ENCODE data around the gene NUP85. TPM values are rescaled to one million over a fixed set of nuclear protein-coding genes. Genes with fewer than 3 reads are reported as not detected.

Gene NUP85
- total and polyA plus RNA-seq, 2 donors (not counting 3 experiments of a cell fraction or from before 2014, with no cell fraction given): 105 to 120 TPM

DNA sequence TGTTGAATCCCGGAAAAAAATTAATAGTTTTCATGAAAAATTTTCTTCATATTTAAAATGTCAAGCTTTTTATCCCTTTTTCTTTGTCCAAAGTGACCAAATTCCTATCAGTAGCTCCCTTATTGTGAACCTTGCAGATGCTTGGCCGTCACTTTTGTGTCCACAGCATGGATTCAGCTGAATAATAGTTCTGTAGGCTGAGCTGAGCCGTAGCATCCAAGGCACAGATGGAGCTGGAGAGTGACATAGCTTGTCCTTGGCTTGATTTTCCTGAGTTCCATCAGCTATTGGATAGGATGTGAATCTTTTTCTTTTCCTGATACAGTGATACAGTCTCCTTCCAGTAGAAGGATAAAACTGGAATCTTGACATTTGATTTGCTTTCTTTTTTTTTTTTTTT is 3.6 kb downstream of the NUP85 start:
- Histone ChIP-seq H3K36me3 (ENCODE audit: control insufficient read depth in 2 of 2, extremely low read depth in 1 of 2, insufficient read depth in 2 of 2, low read length in 2 of 2) (peaks cover 9 to 10% of the 10 kb centered on the region in 2 experiments), H3K9me3 (replicated peaks; ENCODE audit: control insufficient read depth, insufficient read depth, low read length) (no peaks in the 10 kb centered on the region), H3K27ac (ENCODE audit: insufficient read depth, low read depth, low read length) (no peak overlapping the region), H3K9ac (replicated peaks; ENCODE audit: extremely low read depth, insufficient read depth, low read length) (no peak overlapping the region), H4K20me1 (replicated peaks; ENCODE audit: control insufficient read depth, extremely low read depth, insufficient read depth, low read length) (no peaks in the 10 kb centered on the region), H3K79me2 (ENCODE audit: control insufficient read depth, insufficient read depth, low read length) (peaks cover 31% of the 10 kb centered on the region), H2AFZ (ENCODE audit: low read depth, low read length) (no peak overlapping the region), H3K4me3 (replicated peaks in 1 of 3; ENCODE audit: insufficient read depth in 1 of 3, low read depth in 1 of 3, low read length in 3 of 3) (no peak overlapping the region), H3K4me1 (ENCODE audit: control insufficient read depth, extremely low read depth, insufficient read depth, low read length) (peaks cover 2% of the 10 kb centered on the region), H3K27me3 (ENCODE audit: control insufficient read depth in 2 of 2, insufficient read depth in 2 of 2, low read length in 2 of 2) (no peaks in the 10 kb centered on the region), H3K4me2 (ENCODE audit: insufficient read depth, low read length) (no peak overlapping the region), H3K9me1 (replicated peaks; ENCODE audit: control insufficient read depth, extremely low read depth, insufficient read depth, low read length) (no peaks in the 10 kb centered on the region)
- BruUV-seq (replicated peaks): no TSS peak
- no peak for DNase-seq (ENCODE audit: low read depth, low spot score)
- ChIA-PET CTCF (interaction anchor here (1.0 to 1.7 kb wide), 2 partner anchors 95 to 149 kb away, joined by 4 to 7 read pairs; no protein-coding TSS in a partner anchor), POLR2A (interaction anchor here (0.7 kb wide), 2 partner anchors 11 to 174 kb away, joined by 3 to 5 read pairs; no protein-coding TSS in a partner anchor)
- intact Hi-C loops (cut with micrococcal nuclease) (no loop called here), dilution Hi-C loops (cut with MboI; ENCODE audit: extremely low pct_ligation_motif_present, low sequenced_read_pairs) (no loop called here)
- TF ChIP-seq MAX (IDR thresholded peaks at IDR 0.05; ENCODE audit: insufficient read depth, insufficient read length): no peak
- no peak for FAIRE-seq

DNA sequence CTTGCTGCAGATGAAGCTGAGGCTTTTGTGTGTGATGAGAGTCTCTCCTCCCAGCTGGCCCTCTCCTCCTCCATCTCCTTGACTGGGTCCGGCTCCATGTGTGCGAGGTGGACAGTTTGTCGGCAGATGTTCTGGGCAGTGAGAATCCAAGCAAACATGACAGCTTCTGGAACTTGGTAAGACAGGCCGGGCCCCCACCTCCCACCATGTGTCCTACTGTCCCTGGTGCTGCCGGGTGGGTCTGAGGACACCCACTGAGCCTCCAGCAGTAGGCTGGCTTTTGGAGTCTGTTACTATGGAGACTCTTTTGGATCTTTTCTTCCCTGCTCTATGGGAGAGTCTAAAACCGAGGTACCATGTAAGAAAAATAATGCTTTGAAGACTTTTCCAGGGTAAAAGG is 12.7 kb downstream of the NUP85 start:
- H3K9me3 ChIP-seq (replicated peaks; ENCODE audit: control insufficient read depth, insufficient read depth, low read length): no peaks in the 10 kb centered on the region
- DNase-seq (ENCODE audit: low read depth, low spot score): no peak
- no TSS peak for BruUV-seq (replicated peaks)
- no peaks in the 10 kb centered on the region for H4K20me1 ChIP-seq (replicated peaks; ENCODE audit: control insufficient read depth, extremely low read depth, insufficient read depth, low read length)
- no peak overlapping the region for H2AFZ ChIP-seq (ENCODE audit: low read depth, low read length)
- no peak overlapping the region for H3K27ac ChIP-seq (ENCODE audit: insufficient read depth, low read depth, low read length)
- H3K9ac ChIP-seq (replicated peaks; ENCODE audit: extremely low read depth, insufficient read depth, low read length): no peak overlapping the region
- H3K4me1 ChIP-seq (ENCODE audit: control insufficient read depth, extremely low read depth, insufficient read depth, low read length): no peaks in the 10 kb centered on the region
- H3K4me2 ChIP-seq (ENCODE audit: insufficient read depth, low read length): no peak overlapping the region
- H3K79me2 ChIP-seq (ENCODE audit: control insufficient read depth, insufficient read depth, low read length): no peaks in the 10 kb centered on the region
- TF ChIP-seq POLR2A (IDR thresholded peaks at IDR 0.05; ENCODE audit: low read depth, low read length) (no peak), EZH2 (IDR thresholded peaks at IDR 0.05; ENCODE audit: borderline replicate concordance, low read depth, low read length, severe bottlenecking) (no peak), CTCF (IDR thresholded peaks at IDR 0.05; ENCODE audit: extremely low read depth in 1 of 2, insufficient read depth in 1 of 2, low read depth in 1 of 2, low read length in 2 of 2) (no peak), POLR2AphosphoS5 (IDR thresholded peaks at IDR 0.05; ENCODE audit: insufficient read depth, low read depth, low read length) (no peak), MYC (IDR thresholded peaks at IDR 0.05; ENCODE audit: low read depth, low read length) (no peak), MAX (IDR thresholded peaks at IDR 0.05; ENCODE audit: insufficient read depth, insufficient read length) (no peak), GATA2 (IDR thresholded peaks at IDR 0.05; ENCODE audit: insufficient read depth, insufficient read length, low read depth, low read length) (no peak), JUN (IDR thresholded peaks at IDR 0.05; ENCODE audit: borderline replicate concordance, insufficient read depth, insufficient read length, low read depth) (no peak), FOS (IDR thresholded peaks at IDR 0.05; ENCODE audit: borderline replicate concordance, insufficient read depth, low read length) (no peak)
- H3K27me3 ChIP-seq (ENCODE audit: control insufficient read depth in 2 of 2, insufficient read depth in 2 of 2, low read length in 2 of 2): no peaks in the 10 kb centered on the region
- peaks cover 14 to 36% of the 10 kb centered on the region in 2 experiments for H3K36me3 ChIP-seq (ENCODE audit: control insufficient read depth in 2 of 2, extremely low read depth in 1 of 2, insufficient read depth in 2 of 2, low read length in 2 of 2)
- POLR2A ChIA-PET: no interaction called here
- no peak for FAIRE-seq
- intact Hi-C loops (cut with micrococcal nuclease) (no loop called here), dilution Hi-C loops (cut with MboI; ENCODE audit: extremely low pct_ligation_motif_present, low sequenced_read_pairs) (no loop called here)
- H3K4me3 ChIP-seq (replicated peaks in 1 of 3; ENCODE audit: insufficient read depth in 1 of 3, low read depth in 1 of 3, low read length in 3 of 3): no peak overlapping the region
- CTCF ChIA-PET: interaction anchor here (0.6 to 0.8 kb wide), 2 partner anchors 104 to 230 kb away, joined by 3 to 4 read pairs; no protein-coding TSS in a partner anchor
- H3K9me1 ChIP-seq (replicated peaks; ENCODE audit: control insufficient read depth, extremely low read depth, insufficient read depth, low read length): no peaks in the 10 kb centered on the region
